ENCODE data around the gene OLFML1. TPM values are rescaled to one million over a fixed set of nuclear protein-coding genes. Genes with fewer than 3 reads are reported as not detected.

Gene OLFML1
- total RNA-seq, 2 donors from 2014 or later = 0.81 to 1.5 TPM

DNA sequence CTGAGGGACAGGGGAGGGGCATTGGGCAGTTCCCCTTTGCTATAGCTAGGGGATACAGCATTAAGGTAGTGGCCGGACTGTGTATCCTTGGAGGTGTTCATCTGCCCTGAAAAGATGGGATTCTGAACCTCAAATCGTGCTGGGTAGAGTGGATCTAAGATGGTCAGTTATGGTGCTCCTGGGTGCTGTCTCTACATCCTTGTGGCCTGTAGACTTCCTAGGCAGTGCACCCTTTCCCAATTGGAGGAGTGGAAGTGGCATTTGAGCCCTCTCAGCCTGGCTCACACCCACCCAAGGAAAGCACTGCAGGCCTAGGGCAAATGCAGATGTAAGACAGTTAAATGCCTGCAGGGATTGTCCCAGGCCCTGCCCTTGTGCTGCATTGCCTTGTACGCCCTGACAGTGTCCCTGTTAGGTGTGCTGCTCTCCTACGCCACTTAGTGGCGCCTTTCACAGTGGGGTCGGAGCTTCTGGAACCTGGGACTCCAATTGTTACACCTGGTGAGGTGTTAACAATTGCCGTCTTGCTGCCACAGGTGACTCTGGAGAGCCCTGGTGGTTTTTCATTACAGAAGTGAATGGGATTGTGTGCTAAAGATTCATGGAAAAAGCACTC lies 63.5 kb downstream of the OLFML1 start:
- Histone ChIP-seq H3K4me3 (ENCODE audit: low read length) (no peak overlapping the region), H3K9me3 (ENCODE audit: control insufficient read depth, low read length) (no peaks in the 10 kb centered on the region), H3K27me3 (ENCODE audit: control insufficient read depth, insufficient read depth, low read length, poor library complexity, severe bottlenecking) (no peaks in the 10 kb centered on the region), H3K36me3 (ENCODE audit: control insufficient read depth, insufficient read depth, low read length) (peaks cover 31% of the 10 kb centered on the region), H3K27ac (ENCODE audit: low read depth, low read length) (no peak overlapping the region), H3K4me1 (ENCODE audit: control insufficient read depth, insufficient read depth, low read length) (no peaks in the 10 kb centered on the region), H3K9ac (ENCODE audit: extremely low read depth, low read length, poor library complexity, severe bottlenecking) (no peak overlapping the region)
- Mint-ChIP-seq H3K36me3 (ENCODE audit: low read depth) (peaks cover 6% of the 10 kb centered on the region), H3K4me3 (no peak overlapping the region), H3K4me1 (peaks cover 24% of the 10 kb centered on the region), H3K9me3 (no peaks in the 10 kb centered on the region), H3K27ac (no peak overlapping the region), H3K27me3 (ENCODE audit: insufficient read depth) (no peaks in the 10 kb centered on the region)
- peak; percentile 95 for DNase-seq
- TF ChIP-seq CTCF (conservative IDR thresholded peaks at IDR 0.05) = peak; percentile 90
- 40 to 48% methylated on average over 5 to 7 of the region's 7 CpGs for WGBS, 2 experiments (ENCODE audit: insufficient coverage in 1 of 2, insufficient read length in 1 of 2)

- WGBS, 2 experiments (ENCODE audit: insufficient coverage in 1 of 2, insufficient read length in 1 of 2) = 82 to 100% methylated on average over 2 to 4 of the region's 4 CpGs
- no peaks in the 10 kb centered on the region for H3K27me3 ChIP-seq (ENCODE audit: control insufficient read depth, insufficient read depth, low read length, poor library complexity, severe bottlenecking)
- H3K27me3 Mint-ChIP-seq (ENCODE audit: insufficient read depth) = no peaks in the 10 kb centered on the region
Observed at GRCh38 chr11:7549681-7550080, 64.4 kb downstream of the OLFML1 start.

GRCh38 chr11:7551571-7551970 lies 66.3 kb downstream of the OLFML1 start:
- peaks cover 35% of the 10 kb centered on the region for H3K36me3 ChIP-seq (ENCODE audit: control insufficient read depth, insufficient read depth, low read length)
- no peaks in the 10 kb centered on the region for H3K27me3 ChIP-seq (ENCODE audit: control insufficient read depth, insufficient read depth, low read length, poor library complexity, severe bottlenecking)
- 100% methylated on average over 1 of the region's 1 CpG for WGBS, 2 experiments (ENCODE audit: insufficient coverage in 1 of 2, insufficient read length in 1 of 2)
- H3K27ac ChIP-seq (ENCODE audit: low read depth, low read length) = no peak overlapping the region
- H3K4me3 Mint-ChIP-seq = no peak overlapping the region
- peaks cover 35% of the 10 kb centered on the region for H3K4me1 Mint-ChIP-seq
- H3K36me3 Mint-ChIP-seq (ENCODE audit: low read depth) = peaks cover 11% of the 10 kb centered on the region
- no peaks in the 10 kb centered on the region for H3K9me3 Mint-ChIP-seq
- no peak overlapping the region for H3K9ac ChIP-seq (ENCODE audit: extremely low read depth, low read length, poor library complexity, severe bottlenecking)
- H3K27ac Mint-ChIP-seq = no peak overlapping the region
- DNase-seq = no peak
- no peak for TF ChIP-seq CTCF (conservative IDR thresholded peaks at IDR 0.05)
- no peaks in the 10 kb centered on the region for H3K4me1 ChIP-seq (ENCODE audit: control insufficient read depth, insufficient read depth, low read length)
- H3K4me3 ChIP-seq (ENCODE audit: low read length) = no peak overlapping the region
- no peaks in the 10 kb centered on the region for H3K9me3 ChIP-seq (ENCODE audit: control insufficient read depth, low read length)
- no peaks in the 10 kb centered on the region for H3K27me3 Mint-ChIP-seq (ENCODE audit: insufficient read depth)

More at GRCh38 chr11:7549681-7550080, 64.4 kb downstream of the OLFML1 start:
- Histone ChIP-seq H3K4me3 (ENCODE audit: low read length) (no peak overlapping the region), H3K9ac (ENCODE audit: extremely low read depth, low read length, poor library complexity, severe bottlenecking) (no peak overlapping the region), H3K36me3 (ENCODE audit: control insufficient read depth, insufficient read depth, low read length) (peaks cover 31% of the 10 kb centered on the region), H3K9me3 (ENCODE audit: control insufficient read depth, low read length) (no peaks in the 10 kb centered on the region), H3K27ac (ENCODE audit: low read depth, low read length) (no peak overlapping the region), H3K4me1 (ENCODE audit: control insufficient read depth, insufficient read depth, low read length) (no peaks in the 10 kb centered on the region)
- Mint-ChIP-seq H3K4me3 (no peak overlapping the region), H3K36me3 (ENCODE audit: low read depth) (peaks cover 6% of the 10 kb centered on the region), H3K27ac (no peak overlapping the region), H3K4me1 (peaks cover 29% of the 10 kb centered on the region), H3K9me3 (no peaks in the 10 kb centered on the region)
- no peak for DNase-seq
- TF ChIP-seq CTCF (conservative IDR thresholded peaks at IDR 0.05) = no peak

Measured in endodermal cell (in vitro differentiated cells).